Measurements from ENCODE around the gene OGA.

OGA gene

DNA sequence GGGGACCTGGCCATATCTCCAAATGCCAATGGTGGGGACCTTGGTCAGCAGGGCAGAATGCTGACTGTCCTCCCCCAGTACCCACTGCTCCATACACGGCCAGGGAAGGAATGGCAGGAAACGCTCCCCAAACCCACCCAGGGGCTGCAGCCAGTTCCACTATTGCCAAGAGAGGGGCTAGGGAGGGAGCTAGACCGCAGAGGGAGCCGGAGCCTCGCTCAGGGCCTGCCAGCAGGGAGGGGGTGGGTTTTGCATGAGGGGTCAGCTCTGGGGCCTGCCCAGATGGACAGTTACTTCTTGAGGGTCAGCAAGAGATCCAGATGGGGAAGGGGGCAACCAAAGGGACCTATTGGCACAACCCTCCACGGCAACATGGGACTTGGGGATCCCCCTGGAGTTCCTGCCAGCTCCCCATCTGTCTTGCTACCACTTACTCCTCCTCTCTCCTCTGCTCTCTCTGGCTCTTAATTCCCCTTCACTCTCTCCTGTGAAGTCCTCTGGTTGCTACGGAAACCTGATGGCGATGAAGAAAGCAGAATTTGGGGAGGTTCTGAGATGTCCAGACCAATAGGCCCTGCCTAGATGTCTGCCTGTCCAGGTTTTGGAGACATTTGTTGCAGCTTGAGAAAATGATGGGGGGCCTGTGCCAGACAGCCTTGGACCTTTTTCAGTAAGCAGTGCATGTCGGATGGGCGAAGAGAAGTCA is 55.0 kb downstream of the OGA start:
- no peak for DNase-seq (ENCODE audit: low read depth)
- TF ChIP-seq, protein P1, sequence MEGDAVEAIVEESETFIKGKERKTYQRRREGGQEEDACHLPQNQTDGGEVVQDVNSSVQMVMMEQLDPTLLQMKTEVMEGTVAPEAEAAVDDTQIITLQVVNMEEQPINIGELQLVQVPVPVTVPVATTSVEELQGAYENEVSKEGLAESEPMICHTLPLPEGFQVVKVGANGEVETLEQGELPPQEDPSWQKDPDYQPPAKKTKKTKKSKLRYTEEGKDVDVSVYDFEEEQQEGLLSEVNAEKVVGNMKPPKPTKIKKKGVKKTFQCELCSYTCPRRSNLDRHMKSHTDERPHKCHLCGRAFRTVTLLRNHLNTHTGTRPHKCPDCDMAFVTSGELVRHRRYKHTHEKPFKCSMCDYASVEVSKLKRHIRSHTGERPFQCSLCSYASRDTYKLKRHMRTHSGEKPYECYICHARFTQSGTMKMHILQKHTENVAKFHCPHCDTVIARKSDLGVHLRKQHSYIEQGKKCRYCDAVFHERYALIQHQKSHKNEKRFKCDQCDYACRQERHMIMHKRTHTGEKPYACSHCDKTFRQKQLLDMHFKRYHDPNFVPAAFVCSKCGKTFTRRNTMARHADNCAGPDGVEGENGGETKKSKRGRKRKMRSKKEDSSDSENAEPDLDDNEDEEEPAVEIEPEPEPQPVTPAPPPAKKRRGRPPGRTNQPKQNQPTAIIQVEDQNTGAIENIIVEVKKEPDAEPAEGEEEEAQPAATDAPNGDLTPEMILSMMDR (IDR thresholded peaks at IDR 0.05; ENCODE audit: low read depth, low read length), result no peak
- TF ChIP-seq, protein P2, sequence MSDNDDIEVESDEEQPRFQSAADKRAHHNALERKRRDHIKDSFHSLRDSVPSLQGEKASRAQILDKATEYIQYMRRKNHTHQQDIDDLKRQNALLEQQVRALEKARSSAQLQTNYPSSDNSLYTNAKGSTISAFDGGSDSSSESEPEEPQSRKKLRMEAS (IDR thresholded peaks at IDR 0.05; ENCODE audit: low read depth, low read length), result no peak
- TF ChIP-seq MYC (IDR thresholded peaks at IDR 0.05; ENCODE audit: low read depth, low read length), result no peak
- no peak for TF ChIP-seq POLR2A (IDR thresholded peaks at IDR 0.05; ENCODE audit: extremely low read depth, insufficient read length)

GRCh38 chr10:101762736-101763135 is 55.5 kb downstream of the OGA start:
- H3K4me3 ChIP-seq (ENCODE audit: low read depth, low read length), result no peak overlapping the region
- TF ChIP-seq POLR2A (IDR thresholded peaks at IDR 0.05; ENCODE audit: extremely low read depth, insufficient read length), result no peak
- TF ChIP-seq MYC (IDR thresholded peaks at IDR 0.05; ENCODE audit: low read depth, low read length), result no peak
- TF ChIP-seq, protein P2 (IDR thresholded peaks at IDR 0.05; ENCODE audit: low read depth, low read length), result no peak
- TF ChIP-seq, protein P1 (IDR thresholded peaks at IDR 0.05; ENCODE audit: low read depth, low read length), result no peak
- DNase-seq (ENCODE audit: low read depth), result no peak

More for the DNA sequence above, 55.0 kb downstream of the OGA start:
- no peak overlapping the region for H3K4me3 ChIP-seq (ENCODE audit: low read depth, low read length)

GRCh38 chr10:101761226-101761625 is 57.0 kb downstream of the OGA start:
- no peak for TF ChIP-seq MYC (IDR thresholded peaks at IDR 0.05; ENCODE audit: low read depth, low read length)
- TF ChIP-seq, protein P1 (IDR thresholded peaks at IDR 0.05; ENCODE audit: low read depth, low read length), result no peak
- TF ChIP-seq POLR2A (IDR thresholded peaks at IDR 0.05; ENCODE audit: extremely low read depth, insufficient read length), result no peak
- TF ChIP-seq, protein P2 (IDR thresholded peaks at IDR 0.05; ENCODE audit: low read depth, low read length), result no peak
- no peak for DNase-seq (ENCODE audit: low read depth)
- H3K4me3 ChIP-seq (ENCODE audit: low read depth, low read length), result no peak overlapping the region

DNA sequence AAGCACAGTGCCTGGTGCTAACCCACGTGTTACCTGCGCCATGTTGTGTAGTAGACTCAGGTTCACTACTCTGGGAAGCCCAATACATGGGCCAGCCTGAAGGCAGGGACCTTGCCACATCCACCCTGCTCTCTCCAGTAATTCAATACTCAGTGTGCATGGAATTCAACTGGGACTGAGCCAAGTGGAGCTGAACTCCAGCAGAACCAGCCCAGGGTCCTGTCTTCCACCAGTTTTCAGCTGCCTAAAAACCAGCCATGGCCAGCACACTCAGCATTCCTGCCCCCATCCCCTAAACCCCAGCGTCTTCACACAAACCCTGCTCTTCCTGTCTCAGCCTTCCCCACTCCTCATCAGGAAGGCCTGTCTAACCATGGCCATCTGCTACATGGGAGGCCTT is 57.7 kb downstream of the OGA start:
- H3K4me3 ChIP-seq (ENCODE audit: low read depth, low read length), result no peak overlapping the region
- DNase-seq (ENCODE audit: low read depth), result no peak
- TF ChIP-seq MYC (IDR thresholded peaks at IDR 0.05; ENCODE audit: low read depth, low read length), result no peak
- TF ChIP-seq, protein P1 (IDR thresholded peaks at IDR 0.05; ENCODE audit: low read depth, low read length), result no peak
- TF ChIP-seq, protein P2 (IDR thresholded peaks at IDR 0.05; ENCODE audit: low read depth, low read length), result no peak
- no peak for TF ChIP-seq POLR2A (IDR thresholded peaks at IDR 0.05; ENCODE audit: extremely low read depth, insufficient read length)

- no peak for DNase-seq (ENCODE audit: low read depth)
- TF ChIP-seq, protein P1 (IDR thresholded peaks at IDR 0.05; ENCODE audit: low read depth, low read length), result no peak
- TF ChIP-seq, protein P2 (IDR thresholded peaks at IDR 0.05; ENCODE audit: low read depth, low read length), result no peak
- TF ChIP-seq POLR2A (IDR thresholded peaks at IDR 0.05; ENCODE audit: extremely low read depth, insufficient read length) (no peak), MYC (IDR thresholded peaks at IDR 0.05; ENCODE audit: low read depth, low read length) (no peak)
- H3K4me3 ChIP-seq (ENCODE audit: low read depth, low read length), result no peak overlapping the region
These were observed 58.7 kb downstream of the OGA start for GRCh38 chr10:101759309-101760247.
